SKM-1 treated with dmso at 0.1 percent for 144 hours (cell line): ENCODE results near the gene PHF2.

Source experiments
- DNase-seq: peaks from one replicate; lab custom pipeline; 2025; ENCODE audit not compliant: unreplicated experiment; lab: John Stamatoyannopoulos, UW

The PHF2 gene

DNA sequence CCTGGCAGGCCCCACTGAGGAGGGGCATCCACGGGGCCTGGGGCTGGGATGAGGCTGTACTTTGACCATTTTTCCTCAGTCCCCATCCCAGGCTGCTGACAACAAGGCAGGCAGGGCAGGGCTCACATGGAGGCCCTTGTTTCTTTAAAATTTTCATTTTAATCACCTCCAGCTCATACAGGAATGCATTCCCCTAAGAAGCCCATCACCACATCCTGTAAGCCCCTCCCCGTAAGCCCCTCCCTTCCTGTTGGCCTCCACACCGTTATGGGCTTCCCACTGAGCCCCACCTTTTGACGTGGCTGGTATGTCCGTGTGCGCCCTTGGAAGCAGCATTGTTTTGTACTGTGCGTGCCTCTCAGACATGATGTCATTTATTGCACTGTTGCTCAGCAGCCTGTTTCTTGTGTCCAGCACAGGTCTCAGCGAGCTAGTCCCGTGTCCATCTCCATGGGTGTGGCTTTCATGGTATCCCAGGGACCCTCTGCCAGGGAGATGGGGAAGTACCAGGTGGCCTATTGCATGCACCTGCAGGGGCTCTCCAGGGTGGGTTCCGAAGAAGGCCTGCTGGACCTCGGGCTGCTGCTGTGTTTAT is 22.4 kb downstream of the PHF2 start:
- no peak for DNase-seq

DNA sequence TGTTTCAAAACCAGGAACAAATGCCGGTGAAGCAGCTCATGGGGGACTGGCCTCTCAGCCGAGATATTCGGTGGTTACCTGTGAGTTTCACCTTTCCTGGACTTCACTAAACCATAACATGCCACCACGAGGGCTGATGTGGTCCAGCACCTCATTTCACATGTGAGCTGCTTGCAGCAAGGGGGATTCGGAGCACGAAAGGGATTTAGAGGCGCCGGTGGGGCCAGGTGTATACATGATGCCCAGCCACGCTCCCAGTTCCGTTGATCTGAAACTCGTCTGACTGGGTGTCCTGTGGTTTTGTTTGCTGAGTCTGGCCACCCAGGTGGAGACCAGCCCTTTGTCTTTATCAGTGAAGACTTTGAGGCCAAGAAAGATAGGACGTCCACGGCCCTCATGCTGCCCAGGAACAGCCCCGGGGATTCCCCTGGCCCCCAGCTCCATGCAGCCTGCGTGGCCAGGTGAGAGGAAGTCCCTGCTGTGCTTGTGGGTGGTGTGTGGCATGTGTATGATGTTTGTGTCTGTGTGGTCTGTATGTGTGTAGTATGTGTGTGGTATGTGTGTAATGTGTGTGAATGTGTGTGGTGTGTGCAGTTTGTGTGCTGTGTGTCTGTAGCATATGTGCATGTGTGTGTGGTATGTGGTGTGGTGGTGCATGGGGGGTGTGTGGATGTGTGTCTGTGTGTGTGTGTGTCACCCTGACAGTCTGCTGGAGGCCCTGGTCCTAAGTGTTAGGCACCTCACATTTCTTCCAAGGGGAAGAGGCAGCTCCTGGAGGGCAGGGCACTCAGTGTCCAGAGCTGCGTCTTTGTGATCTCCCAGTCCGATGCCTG is 23.4 kb downstream of the PHF2 start:
- DNase-seq = no peak

DNA sequence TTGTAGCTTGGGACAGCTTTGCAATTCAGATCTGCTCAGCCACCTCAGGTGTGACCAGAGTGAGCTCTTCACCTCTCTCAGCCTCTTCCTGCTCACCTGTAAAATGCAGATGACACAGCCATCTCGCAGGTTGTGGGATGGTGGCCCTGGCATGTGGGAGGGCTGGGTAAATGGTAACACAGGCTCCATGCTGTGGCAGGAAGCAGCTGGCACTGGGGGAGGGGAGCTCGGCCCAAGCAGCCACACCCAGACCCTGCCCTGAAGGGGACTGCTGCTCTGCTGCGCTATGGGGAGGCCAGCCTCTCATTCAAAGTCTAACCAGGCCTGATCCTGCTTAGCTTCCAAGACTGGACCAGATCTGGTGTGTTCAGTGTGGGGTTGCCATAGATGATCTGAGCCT is 24.1 kb downstream of the PHF2 start:
- DNase-seq = no peak

DNA sequence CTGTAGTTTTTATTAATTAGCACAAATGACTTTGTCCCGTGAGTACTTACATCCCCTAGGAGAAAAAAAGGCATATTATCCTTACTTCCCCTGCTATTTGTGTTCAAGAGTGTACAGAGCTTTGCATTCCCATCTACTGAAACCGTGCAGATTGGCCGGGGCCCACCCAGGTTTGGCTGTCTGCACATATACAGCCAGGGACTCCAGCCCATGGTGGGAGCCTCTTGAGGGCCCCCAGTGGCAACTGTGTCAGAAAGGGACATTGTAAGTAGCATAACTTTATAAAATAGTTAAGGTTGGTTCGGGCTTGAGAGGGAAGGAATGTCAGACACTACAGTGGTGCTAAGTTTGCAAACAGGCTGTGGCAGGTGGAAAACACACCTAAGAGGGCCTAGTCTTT is 24.7 kb downstream of the PHF2 start:
- DNase-seq = no peak

DNA sequence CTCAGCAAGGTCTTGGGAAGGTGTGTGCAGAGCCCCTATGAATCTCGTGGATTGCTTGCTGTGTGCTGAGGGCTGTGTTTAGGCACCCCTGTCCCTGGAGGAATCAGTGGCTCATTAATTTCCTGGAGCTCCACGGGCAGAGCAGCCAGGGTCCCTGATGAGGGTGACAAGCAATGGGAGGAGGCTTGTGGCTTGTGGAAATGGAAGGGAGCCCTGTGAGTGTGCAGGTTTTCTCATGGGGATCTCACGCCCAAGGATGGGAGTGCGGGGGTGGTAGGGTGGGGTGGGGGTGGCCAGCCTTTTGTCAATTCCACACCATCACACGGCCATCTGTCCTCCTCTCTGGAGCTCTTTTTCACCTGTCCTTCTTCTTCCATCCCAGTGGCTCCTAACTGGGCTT is 25.3 kb downstream of the PHF2 start:
- DNase-seq = no peak

DNA sequence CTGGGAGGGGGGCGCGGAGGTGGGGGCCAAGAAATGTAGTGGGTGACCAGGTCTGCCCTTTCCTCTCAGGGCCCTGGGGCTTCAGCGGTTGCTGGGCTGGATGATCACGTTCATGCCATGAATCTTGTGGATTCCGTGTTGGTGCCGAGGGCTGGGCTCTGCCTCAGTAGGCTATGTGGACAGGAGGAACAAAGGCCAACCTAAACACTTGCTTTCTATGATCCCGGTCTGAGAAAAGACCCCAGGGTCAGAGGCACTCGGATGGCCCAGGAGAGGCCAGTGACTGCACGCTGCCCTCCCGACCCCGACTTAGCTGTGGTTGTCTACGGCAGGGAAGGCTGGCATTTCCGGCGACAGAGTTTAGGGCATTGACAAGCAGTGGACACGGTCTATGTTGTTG is 26.6 kb downstream of the PHF2 start:
- no peak for DNase-seq

DNA sequence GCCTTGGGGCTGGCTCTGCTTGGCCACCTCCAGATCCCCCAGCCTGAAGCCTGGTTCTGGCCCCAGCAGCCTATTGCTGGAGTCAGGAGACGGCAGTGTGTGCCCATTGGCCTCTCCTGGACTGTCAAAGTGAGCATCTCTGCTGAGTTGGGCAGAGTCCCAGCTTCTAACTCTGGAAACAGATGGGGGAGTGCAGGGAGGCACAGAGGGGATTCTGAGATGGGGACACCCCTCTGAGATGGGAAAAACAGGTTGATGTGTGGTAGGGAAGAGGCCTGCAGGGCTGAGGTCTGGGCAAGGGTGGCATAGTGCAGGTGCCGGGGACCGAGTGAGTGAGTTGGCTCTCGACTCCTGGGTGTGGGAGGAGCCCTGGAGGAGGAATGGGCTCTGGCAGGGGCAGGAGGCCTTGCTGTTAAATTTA is 27.5 kb downstream of the PHF2 start:
- no peak for DNase-seq

DNA sequence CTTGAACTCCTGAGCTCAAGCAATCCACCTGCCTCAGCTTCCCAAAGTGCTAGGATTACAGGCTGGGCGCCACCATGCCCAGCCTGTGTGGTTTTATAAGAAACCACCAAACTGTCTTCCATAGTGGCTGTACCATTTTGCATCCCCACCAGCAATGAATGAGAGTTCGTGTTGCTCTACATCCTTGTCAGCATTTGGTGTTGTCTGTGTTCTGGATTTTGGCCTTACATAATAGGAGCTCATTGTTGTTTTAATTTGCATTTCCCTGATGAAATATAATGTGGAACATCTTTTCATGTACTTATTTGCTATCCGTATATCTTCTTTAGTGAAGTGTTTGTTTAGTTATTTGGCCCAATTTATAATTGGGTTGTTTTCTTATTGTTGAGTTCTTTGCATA is 29.8 kb downstream of the PHF2 start:
- no peak for DNase-seq

DNA sequence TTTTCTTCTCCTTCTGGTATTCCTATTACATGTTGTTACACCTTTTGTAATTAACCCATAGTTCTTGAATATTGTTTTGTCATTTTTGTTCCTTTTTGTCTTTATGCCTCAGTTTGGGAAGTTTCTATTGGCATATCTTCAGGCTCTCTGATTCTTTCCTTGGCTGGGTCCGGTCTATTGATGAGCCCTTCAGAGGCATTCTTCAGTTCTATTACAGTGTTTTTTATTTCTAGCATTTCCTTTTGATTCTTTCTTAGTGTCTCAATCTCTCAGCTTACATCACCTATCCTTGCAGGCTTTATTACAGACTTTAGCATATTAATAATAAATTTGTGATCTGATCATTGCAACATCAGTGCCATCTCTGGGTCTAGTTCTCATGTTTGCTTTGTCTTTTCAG is 33.8 kb downstream of the PHF2 start:
- no peak for DNase-seq

DNA sequence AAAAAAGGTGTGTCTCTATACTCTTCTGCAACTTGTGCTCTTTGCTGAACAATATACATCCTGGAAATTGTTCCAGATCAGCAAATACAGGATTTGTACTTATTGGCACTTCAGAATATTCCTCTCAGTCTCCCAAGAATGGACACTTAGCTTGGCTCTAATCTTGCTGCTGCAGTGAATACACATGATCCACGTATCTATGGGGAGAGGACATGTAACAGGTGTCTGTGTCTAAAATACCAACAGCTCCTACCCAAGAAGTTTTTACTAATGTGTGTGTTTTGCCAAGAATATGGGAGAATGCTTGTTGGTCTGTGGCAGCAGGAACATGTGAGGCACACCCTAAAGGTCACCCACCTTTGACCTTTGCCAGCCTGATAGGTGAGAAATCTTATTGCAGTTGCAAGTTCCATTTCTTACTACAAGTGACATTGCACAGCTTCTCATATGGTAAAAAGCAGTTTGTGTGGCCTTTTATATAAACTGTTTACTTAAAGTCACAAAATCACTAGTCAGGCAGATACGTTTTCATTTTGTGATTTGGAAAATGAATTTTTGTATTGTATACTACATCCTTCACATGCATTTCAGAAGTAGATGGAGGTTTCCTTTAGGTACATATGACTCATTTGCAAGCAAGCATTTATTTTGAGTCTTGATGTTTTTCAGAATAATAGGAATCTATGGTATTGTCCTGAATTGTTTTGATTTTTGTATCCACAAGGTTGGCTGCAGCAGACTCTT is 35.8 kb downstream of the PHF2 start:
- DNase-seq = no peak

DNA sequence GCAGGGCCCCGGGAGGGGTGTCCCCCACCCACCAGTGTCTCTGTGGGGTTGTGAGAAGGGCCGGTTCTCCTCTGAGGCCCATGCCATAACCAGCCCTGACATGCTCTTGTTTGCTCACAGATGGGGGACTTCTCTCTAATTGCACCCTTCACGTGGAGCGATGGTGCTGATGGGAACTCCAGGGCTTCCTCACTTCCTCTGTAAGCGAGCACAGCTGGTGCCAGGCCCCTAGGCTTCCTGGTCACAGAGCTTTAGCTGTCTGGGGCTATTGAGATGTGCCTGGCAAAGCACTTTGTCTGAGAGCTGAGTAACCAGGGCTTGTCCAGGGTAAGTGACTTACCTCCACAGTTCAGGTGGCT is 36.4 kb downstream of the PHF2 start:
- no peak for DNase-seq

DNA sequence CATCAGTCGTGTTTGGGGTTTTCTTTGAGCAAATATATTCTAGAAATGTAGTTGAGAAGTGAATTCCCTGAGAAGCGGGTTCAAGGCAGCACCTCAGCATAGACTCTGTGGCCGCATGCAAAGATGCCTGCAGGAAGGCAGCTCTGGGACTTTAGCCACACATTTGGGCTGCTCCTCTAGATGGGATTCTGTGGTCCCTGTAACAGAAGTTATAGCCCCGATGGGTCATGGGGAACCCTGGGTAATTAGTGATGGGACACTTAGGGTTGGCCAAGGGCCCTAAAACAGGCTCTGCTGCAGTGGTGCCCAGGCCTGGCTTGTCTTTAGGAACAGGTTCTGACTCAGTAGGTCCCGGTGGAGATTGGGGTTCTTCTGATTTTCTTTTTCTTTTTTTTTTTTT is 36.8 kb downstream of the PHF2 start:
- DNase-seq = no peak

DNA sequence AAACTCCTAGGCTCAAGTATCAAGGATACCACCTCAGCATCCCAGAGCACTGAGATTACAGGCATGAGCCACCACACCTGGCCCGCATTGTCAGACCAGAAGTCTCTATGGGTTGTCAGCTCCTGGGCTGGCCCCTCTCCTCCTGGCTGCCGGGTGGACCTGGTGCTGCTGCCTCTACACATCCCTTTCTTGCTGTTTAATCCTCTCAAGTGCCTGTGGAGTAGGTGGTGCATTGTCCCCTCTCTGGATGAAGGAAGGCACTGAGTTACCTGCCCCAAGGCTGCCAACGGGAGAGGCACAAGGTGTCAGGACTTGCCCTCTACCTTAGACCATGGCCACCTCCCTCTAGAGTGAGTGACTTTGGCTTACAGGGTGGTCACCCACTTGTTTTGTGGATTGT is 37.4 kb downstream of the PHF2 start:
- DNase-seq = no peak

DNA sequence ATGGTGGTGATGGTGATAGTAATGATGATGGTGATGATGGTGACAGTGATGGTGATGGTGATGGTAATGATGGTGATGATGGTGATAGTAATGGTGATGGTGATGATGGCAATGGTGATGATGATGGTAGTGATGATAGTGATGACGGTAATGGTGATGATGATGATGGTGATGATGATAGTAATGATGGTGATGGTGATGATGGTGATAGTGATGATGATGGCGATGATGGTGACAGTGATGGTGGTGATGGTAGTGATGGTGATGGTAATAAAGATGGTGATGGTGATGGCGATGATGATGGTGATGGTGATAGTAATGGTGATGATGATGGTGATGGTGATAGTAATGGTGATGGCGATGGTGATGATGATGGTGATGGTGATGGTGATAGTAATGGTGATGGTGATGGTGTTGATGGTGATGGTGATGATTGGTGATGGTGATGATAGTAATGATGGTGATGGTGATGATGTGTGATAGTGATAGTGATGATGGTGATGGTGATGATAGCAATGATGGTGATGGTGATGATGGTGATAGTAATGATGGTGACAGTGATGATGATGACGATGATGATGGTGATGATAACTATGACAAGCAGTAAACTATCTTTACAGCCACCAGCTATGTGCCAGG is 38.6 kb downstream of the PHF2 start:
- DNase-seq = no peak

DNA sequence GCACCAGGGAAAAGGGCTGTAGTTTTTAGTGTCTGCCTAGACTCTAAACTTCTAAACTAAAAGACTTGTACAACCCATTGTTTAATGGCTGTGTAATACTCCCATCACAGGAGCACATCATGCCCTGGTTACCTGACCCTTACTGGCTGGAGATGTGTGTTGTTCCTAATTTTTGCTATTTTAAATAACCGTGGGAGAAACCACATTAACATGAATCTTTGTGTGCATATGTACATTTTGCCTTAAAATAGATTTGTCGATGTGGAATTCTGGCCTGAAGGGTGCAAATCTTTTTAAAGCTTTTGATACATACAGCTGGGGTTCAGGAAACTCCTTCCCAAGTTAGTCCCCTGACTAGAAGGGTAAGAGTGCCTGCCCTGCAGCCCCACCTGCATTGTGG is 39.7 kb downstream of the PHF2 start:
- no peak for DNase-seq

DNA sequence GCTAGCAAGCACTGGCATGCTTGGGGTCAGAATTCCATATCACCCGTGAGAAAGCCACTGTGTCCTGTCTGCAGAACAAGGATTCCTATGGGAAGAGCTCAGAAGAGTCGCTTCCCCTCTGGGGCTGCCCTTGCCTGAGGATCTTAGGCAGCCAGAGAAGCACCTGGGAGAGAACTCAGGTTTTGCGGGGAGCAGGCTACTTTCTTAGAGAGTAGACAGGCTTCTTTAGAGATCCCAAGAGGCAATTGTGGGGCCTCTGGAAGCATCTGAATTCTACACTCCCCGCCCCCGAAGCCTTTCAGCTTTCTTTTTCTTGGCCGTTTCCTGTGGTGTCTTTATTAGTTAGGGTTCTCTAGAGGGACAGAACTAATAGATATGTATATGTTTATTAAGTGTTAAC is 40.9 kb downstream of the PHF2 start:
- no peak for DNase-seq

DNA sequence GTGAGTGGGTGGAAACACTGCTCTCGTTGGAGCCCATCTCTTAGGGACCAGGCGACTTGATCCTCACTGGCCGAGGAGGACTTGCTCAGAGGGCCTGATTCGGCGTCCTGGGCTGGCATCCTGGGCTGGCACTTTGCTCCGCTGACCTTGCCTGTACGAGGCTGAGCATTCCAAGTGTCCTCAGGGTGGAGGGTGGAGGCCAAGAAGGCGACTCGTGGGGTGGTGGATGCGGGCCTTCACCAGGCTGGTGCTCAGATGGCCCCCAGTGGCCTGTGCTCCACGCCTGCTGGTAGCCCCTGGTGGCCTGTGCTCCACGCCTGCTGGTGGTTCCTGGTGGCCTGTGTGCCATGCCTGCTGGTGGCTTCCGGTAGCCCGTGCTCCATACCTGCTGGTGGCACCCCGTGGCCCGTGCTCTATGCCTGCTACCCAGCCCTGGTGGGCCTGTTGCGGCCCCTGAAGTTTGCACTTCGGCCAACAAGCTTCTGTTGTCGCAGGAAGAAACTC is 42.9 kb downstream of the PHF2 start:
- DNase-seq = no peak

DNA sequence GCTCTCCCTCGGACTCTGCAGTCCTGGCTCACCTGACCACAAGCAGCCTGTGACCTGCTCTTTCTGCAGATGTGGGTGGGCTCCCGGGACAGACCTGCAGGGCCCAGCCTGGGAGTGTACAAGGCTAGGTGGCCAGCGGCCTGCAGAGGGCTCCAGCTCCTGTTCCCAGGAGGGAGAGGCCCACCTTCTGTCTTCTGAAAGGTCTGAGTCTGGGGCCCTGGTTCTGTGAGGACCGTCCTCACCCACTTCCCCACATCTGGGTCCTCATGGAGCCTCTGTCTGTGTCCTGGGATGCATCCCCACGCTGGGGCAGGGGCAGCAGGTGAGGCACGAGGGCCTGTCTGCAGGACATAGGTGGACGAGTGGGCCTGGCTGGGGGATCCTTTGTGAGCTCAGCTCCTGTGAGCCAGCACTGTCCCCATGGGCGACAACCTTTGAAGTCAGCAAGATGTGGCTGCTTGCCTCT is 43.7 kb downstream of the PHF2 start:
- DNase-seq = no peak

DNA sequence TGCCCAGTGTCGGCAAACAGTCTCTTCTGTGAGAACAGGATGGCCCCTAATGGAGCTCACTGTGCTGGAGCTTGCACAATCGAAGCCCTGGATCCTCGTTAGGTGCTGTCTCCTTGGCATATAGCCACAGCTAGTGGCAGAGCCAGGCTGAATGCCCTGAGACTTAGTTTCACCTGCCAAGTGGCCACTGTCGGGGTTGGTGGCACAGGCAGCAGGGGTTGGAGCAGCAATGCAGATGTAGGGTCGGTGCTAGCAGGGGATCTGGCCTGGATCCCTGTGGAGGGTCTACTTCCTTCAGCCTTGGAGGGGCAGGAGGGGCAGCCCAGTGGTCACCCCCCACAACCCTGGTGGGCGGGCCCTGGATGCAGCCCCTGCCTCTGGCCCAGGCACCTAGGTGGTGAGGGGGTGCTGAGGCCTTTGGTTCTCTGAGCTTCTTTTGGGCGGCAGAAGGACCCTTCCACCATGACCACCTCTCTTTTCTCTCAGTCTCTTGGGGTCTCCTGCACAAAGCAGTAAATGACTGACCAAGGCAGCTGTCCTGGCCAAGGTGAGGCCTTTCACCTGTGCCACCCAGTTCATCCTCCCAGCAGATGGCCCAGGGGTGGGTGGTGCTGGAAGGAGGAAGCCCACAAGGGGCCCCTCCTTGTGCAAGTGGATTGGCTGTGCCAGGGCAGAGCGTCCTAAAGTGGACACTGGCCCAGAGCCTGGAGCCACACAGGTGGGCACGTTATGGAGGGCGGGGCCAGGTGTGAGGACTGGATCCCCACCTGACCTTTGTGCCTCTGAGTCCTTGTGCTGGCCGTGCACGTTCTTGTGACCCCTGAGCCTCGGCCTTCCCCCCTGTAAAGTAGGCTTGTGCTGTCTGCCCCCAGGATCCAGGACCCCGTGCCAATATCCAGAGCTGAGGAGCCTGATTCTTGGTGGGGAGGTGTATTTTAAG is 44.8 kb downstream of the PHF2 start:
- no peak for DNase-seq

DNA sequence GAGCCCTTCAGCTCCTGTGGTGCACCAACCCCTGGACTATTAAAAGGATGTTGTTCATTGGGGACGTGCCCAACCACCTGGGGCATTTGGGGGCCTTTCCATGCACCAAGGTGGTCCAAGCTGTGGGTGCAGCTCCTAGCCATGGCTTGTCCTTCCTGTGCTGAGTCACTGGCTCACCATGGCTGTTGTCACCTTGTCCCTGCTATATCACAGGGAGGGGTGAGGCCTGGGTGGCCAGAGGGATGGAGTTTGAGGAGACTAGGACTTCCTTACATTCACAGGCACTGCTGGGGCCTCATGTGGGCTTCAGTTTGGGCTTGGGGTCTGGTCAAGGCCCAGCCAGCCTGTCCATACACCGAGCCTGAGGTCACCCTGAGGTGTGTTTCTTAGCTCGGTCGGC is 45.5 kb downstream of the PHF2 start:
- no peak for DNase-seq
